HL-60 (cell line): Measurements from ENCODE around the gene ANKUB1.

Source experiments
- DNase-seq, 2 experiments: peaks; one replicate each; pipeline ENCODE4 v3.0.0-alpha.2; 2010 to 2020; ENCODE audit warnings: low read depth in 1 of 2, low spot score in 1 of 2
- H3K27ac ChIP-seq: fragments of 250-450 bp; sonication (Bioruptor Pico); replicated peaks from 2 replicates; pipeline ENCODE4 v1.5.1; 2020; ENCODE audit warnings: mild to moderate bottlenecking, moderate library complexity
- H3K27me3 ChIP-seq: fragments of 250-450 bp; sonication (Bioruptor Pico); 2 replicates; pipeline ENCODE4 v1.5.1; 2021; ENCODE audit warnings: mild to moderate bottlenecking, moderate library complexity; ENCODE audit not compliant: insufficient read depth, poor library complexity, severe bottlenecking
- H3K4me3 ChIP-seq: replicated peaks from 2 replicates; pipeline ENCODE4 v1.5.1; 2011; ENCODE audit warnings: mild to moderate bottlenecking, control low read depth, low read length; ENCODE audit not compliant: insufficient read depth
- GABPA ChIP-seq: IDR thresholded peaks from 2 replicates; pipeline ENCODE4 v1.6.1; 2012; ENCODE audit warnings: low read depth
- POLR2AphosphoS5 ChIP-seq: IDR thresholded peaks from 2 replicates; pipeline ENCODE4 v1.6.1; 2012; ENCODE audit warnings: low read depth
- SPI1 ChIP-seq: IDR thresholded peaks from 2 replicates; pipeline ENCODE4 v1.6.1; 2012; ENCODE audit warnings: low read depth, mild to moderate bottlenecking, borderline replicate concordance
- TF ChIP-seq, protein P1 (sequence below): IDR thresholded peaks from 2 replicates; pipeline ENCODE4 v1.6.1; 2012; ENCODE audit warnings: low read depth; ENCODE audit not compliant: insufficient replicate concordance
- TF ChIP-seq, protein P2 (sequence below): IDR thresholded peaks from one replicate; pipeline ENCODE4 v1.5.1; 2011; ENCODE audit warnings: low read length, control low read depth, inconsistent platforms; ENCODE audit not compliant: insufficient read depth

The ANKUB1 gene

GRCh38 chr3:149732234-149732633, 60.1 kb downstream of the ANKUB1 start:
- DNase-seq = no peak
- H3K4me3 ChIP-seq = no peak overlapping the region
- TF ChIP-seq, protein P1, sequence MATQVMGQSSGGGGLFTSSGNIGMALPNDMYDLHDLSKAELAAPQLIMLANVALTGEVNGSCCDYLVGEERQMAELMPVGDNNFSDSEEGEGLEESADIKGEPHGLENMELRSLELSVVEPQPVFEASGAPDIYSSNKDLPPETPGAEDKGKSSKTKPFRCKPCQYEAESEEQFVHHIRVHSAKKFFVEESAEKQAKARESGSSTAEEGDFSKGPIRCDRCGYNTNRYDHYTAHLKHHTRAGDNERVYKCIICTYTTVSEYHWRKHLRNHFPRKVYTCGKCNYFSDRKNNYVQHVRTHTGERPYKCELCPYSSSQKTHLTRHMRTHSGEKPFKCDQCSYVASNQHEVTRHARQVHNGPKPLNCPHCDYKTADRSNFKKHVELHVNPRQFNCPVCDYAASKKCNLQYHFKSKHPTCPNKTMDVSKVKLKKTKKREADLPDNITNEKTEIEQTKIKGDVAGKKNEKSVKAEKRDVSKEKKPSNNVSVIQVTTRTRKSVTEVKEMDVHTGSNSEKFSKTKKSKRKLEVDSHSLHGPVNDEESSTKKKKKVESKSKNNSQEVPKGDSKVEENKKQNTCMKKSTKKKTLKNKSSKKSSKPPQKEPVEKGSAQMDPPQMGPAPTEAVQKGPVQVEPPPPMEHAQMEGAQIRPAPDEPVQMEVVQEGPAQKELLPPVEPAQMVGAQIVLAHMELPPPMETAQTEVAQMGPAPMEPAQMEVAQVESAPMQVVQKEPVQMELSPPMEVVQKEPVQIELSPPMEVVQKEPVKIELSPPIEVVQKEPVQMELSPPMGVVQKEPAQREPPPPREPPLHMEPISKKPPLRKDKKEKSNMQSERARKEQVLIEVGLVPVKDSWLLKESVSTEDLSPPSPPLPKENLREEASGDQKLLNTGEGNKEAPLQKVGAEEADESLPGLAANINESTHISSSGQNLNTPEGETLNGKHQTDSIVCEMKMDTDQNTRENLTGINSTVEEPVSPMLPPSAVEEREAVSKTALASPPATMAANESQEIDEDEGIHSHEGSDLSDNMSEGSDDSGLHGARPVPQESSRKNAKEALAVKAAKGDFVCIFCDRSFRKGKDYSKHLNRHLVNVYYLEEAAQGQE = no peak
- TF ChIP-seq, protein P2, sequence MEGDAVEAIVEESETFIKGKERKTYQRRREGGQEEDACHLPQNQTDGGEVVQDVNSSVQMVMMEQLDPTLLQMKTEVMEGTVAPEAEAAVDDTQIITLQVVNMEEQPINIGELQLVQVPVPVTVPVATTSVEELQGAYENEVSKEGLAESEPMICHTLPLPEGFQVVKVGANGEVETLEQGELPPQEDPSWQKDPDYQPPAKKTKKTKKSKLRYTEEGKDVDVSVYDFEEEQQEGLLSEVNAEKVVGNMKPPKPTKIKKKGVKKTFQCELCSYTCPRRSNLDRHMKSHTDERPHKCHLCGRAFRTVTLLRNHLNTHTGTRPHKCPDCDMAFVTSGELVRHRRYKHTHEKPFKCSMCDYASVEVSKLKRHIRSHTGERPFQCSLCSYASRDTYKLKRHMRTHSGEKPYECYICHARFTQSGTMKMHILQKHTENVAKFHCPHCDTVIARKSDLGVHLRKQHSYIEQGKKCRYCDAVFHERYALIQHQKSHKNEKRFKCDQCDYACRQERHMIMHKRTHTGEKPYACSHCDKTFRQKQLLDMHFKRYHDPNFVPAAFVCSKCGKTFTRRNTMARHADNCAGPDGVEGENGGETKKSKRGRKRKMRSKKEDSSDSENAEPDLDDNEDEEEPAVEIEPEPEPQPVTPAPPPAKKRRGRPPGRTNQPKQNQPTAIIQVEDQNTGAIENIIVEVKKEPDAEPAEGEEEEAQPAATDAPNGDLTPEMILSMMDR = no peak
- no peak for TF ChIP-seq POLR2AphosphoS5
- no peak for TF ChIP-seq SPI1
- TF ChIP-seq GABPA = no peak
- no peak overlapping the region for H3K27ac ChIP-seq
- H3K27me3 ChIP-seq = no peaks in the 10 kb centered on the region

DNA sequence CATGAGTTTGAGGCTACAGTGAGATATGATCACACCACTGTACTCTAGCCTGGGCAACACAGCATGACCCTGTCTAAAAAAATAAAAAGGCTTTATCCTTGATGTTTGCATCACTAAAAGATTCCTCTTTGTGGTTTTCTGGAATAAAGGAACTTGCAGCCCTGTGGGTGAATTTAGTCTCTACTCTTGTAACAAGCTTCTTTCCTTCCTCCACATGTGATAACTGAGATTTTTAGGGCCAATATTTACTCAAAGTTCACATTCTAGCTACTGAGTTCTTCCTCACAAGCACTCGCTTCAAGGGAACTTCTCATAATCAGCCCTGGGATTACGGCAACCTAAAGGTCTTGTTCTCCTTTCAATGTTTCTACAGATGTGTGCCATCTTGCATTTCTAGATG, 64.7 kb downstream of the ANKUB1 start:
- Histone ChIP-seq H3K27ac (no peak overlapping the region), H3K4me3 (no peak overlapping the region)
- TF ChIP-seq POLR2AphosphoS5 (no peak), SPI1 (no peak), GABPA (no peak)
- TF ChIP-seq, protein P1 = no peak
- TF ChIP-seq, protein P2 = no peak

GRCh38 chr3:149726716-149727407, 65.5 kb downstream of the ANKUB1 start:
- H3K27ac ChIP-seq = no peak overlapping the region

More for the DNA sequence above, 64.7 kb downstream of the ANKUB1 start:
- no peak for DNase-seq
- no peaks in the 10 kb centered on the region for H3K27me3 ChIP-seq

More at GRCh38 chr3:149726716-149727407, 65.5 kb downstream of the ANKUB1 start:
- Histone ChIP-seq H3K4me3 (no peak overlapping the region), H3K27me3 (no peaks in the 10 kb centered on the region)
- DNase-seq = no peak
- TF ChIP-seq GABPA (no peak), SPI1 (no peak), POLR2AphosphoS5 (no peak)
- TF ChIP-seq, protein P1 = no peak
- TF ChIP-seq, protein P2 = no peak
